GM12865 (cell line): ENCODE results near the gene CCDC141.

Experiments used
- DNase-seq: peaks from one replicate; pipeline ENCODE4 v3.0.0; 2010; ENCODE audit warnings: low read depth
- H3K4me3 ChIP-seq: 2 replicates; pipeline ENCODE4 v1.5.1; 2011; ENCODE audit warnings: mild to moderate bottlenecking, low read depth, low read length, control low read depth
- TF ChIP-seq, protein P1 (sequence below): IDR thresholded peaks from 2 replicates; pipeline ENCODE4 v1.5.1; 2011; ENCODE audit warnings: low read length, control low read depth, low read depth, inconsistent platforms; ENCODE audit not compliant: insufficient read depth; ENCODE audit errors: missing control alignments

CCDC141 gene

DNA sequence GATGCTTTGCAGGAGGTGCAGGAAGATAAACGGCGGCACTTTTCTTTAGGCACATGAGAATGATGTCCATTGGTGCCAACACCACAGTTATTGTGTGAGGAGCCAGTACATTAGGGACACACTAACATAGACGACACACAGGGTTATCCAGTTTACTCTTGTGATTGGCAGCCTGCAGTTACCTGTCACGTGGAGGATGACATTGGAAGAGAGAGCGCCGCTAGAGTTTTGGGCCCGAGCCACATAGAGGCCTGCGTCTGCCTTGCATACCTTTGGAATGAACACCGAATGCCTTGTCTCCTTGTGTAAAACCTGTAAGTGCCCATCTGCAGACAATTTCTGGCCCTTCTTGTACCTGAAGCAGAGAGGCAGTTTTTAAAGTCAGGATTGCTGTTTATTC is 215.9 kb downstream of the CCDC141 start:
- DNase-seq: no peak
- TF ChIP-seq, protein P1, sequence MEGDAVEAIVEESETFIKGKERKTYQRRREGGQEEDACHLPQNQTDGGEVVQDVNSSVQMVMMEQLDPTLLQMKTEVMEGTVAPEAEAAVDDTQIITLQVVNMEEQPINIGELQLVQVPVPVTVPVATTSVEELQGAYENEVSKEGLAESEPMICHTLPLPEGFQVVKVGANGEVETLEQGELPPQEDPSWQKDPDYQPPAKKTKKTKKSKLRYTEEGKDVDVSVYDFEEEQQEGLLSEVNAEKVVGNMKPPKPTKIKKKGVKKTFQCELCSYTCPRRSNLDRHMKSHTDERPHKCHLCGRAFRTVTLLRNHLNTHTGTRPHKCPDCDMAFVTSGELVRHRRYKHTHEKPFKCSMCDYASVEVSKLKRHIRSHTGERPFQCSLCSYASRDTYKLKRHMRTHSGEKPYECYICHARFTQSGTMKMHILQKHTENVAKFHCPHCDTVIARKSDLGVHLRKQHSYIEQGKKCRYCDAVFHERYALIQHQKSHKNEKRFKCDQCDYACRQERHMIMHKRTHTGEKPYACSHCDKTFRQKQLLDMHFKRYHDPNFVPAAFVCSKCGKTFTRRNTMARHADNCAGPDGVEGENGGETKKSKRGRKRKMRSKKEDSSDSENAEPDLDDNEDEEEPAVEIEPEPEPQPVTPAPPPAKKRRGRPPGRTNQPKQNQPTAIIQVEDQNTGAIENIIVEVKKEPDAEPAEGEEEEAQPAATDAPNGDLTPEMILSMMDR: no peak
- no peak overlapping the region for H3K4me3 ChIP-seq

DNA sequence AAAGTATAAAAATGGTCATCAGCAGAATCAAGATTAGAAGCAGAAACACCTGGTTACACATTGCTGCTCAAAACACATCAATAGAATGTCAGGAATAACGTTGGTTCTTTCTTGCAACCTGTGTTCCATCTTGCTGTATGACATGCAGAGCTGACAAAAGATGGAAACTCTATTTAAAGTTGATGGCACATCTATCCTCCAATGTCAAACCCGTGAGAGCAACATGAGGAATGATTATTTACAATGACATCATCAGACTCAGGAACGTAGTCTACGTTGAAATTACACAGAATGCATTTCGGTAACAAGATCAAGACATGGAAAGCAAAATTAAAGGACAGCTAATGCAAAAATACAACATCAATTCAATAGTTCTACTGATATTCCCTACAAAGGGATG is 216.6 kb downstream of the CCDC141 start:
- H3K4me3 ChIP-seq: no peak overlapping the region
- TF ChIP-seq, protein P1: no peak
- DNase-seq: no peak

DNA sequence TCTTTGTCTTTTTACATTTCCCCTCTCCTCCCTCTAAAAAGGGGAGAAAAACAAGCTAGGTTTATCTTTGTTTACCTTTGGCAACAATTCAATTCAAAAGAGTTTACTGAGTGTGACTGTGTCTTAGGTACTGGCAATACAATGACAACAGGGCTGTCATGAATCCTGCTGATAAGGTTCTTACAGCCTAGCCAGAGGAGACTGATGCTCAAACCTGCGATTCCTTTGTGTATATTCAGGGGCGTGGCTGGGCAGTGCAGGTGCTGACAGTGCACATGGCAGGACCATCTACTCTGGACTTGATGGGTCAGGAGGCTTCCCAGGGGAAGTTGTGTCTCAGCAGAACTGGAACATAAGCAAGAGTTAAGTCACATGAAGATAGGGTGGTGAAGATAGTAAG is 219.5 kb downstream of the CCDC141 start:
- H3K4me3 ChIP-seq: no peak overlapping the region
- DNase-seq: no peak
- TF ChIP-seq, protein P1: no peak

DNA sequence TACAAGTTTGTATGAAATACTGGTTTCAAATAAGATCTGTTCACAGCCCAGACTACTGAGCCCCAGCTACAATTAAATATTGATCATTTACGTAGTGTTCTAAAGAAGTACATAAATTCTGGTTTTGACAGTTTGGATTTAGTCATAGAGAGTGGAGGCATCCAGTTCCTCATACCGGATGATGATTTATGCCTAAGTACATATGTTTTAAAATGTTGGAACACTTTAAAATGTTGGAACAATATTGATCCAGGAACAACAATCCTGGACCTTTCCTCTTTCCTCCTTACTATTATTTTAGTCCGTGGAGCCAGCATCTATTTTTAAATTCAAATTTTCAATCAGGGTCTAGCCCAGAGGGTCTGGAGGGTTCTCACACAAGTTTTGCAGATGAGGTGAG is 220.0 kb downstream of the CCDC141 start:
- no peak overlapping the region for H3K4me3 ChIP-seq
- no peak for DNase-seq
- TF ChIP-seq, protein P1: no peak

DNA sequence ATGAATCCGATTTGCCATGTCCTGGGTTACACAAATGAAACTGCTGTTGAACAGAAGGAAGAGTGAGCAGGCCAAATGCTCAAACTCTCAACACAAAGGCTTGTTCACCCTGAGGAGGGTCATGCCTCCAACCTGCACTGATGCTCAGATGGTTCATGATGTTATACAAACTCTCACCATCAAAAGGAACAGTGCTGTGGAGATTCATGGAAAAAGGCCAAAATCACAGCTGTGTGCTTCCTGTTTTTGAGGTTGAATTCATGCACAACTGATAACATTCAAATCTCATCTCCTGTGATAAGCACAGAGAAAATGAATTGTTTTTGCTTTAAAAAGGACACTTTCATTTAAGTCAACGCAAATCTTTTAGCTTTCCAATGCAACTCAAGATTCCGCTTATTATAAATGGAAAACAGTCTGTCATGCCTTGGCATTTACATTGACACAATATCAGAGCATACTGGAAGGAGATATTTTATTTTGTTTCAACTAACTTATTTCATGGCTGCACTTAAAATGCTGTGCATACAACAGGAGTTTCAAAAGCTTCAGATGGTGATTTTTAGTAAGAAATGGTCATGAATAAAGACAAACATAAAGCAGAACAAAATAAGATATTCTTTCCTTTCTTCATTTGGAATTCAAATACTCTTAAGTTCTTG is 220.5 kb downstream of the CCDC141 start:
- DNase-seq: no peak
- TF ChIP-seq, protein P1: no peak
- no peak overlapping the region for H3K4me3 ChIP-seq

DNA sequence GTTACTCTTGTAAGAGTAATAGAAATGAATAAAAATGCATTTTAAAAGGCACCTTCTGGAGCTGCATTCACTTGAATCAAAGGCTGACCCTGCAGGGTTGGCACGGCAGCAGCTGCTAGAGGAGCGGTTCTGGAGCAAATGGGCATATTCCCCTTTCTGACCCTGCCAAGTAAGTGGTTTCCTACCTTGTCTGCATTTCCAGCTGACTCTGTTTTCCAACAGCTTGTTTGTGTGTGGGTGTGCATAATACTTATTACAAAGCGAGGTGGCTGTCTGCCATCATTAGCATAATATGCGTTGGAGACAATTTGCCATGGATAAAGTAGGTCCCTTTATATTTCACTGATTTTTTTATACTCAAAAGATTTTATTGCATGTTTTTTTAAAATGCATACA is 221.5 kb downstream of the CCDC141 start:
- no peak overlapping the region for H3K4me3 ChIP-seq
- DNase-seq: no peak
- TF ChIP-seq, protein P1: no peak
